ENCODE measurements around the gene RPGRIP1. TPM values are rescaled to one million over a fixed set of nuclear protein-coding genes. Genes with fewer than 3 reads are reported as not detected.
"Not testable (repeated sequence)": the region's sequence is repeated elsewhere in the genome, so short reads cannot be mapped to it uniquely, and the experiment has no call there.

Gene RPGRIP1
- total and polyA plus RNA-seq, 2 donors from 2014 or later, result 0.47 TPM; not detected in 1

- TF ChIP-seq CTCF (IDR thresholded peaks at IDR 0.05; ENCODE audit: borderline replicate concordance, extremely low read depth, insufficient read depth), result no peak
- FAIRE-seq (no peak), DNase-seq (no peak)
- Histone ChIP-seq H3K36me3 (ENCODE audit: control insufficient read depth in 2 of 3, insufficient read depth in 3 of 3, low read length in 3 of 3) (no peaks in the 10 kb centered on the region), H3K4me1 (ENCODE audit: control insufficient read depth in 2 of 3, insufficient read depth in 2 of 3, low read depth in 1 of 3, low read length in 3 of 3) (no peaks in the 10 kb centered on the region), H3K4me3 (ENCODE audit: low read length in 3 of 3) (no peak overlapping the region), H3K27ac (ENCODE audit: low read depth in 2 of 2, low read length in 2 of 2) (no peak overlapping the region), H3K27me3 (ENCODE audit: control insufficient read depth, insufficient read depth, low read length) (no peaks in the 10 kb centered on the region), H3K9ac (ENCODE audit: low read length in 3 of 3) (no peak overlapping the region), H3K9me3 (ENCODE audit: control insufficient read depth in 2 of 3, insufficient read depth in 1 of 3, low read length in 3 of 3) (no peaks in the 10 kb centered on the region)
- intact Hi-C loops (cut with DNase I), result no loop called here
Measured at GRCh38 chr14:21275261-21275858, 4.5 kb upstream of the RPGRIP1 start.

- Histone ChIP-seq H3K27ac (ENCODE audit: low read depth in 2 of 2, low read length in 2 of 2) (no peak overlapping the region), H3K9me3 (ENCODE audit: control insufficient read depth in 2 of 3, insufficient read depth in 1 of 3, low read length in 3 of 3) (no peaks in the 10 kb centered on the region), H3K9ac (ENCODE audit: low read length in 3 of 3) (no peak overlapping the region), H3K27me3 (ENCODE audit: control insufficient read depth, insufficient read depth, low read length) (no peaks in the 10 kb centered on the region), H3K36me3 (ENCODE audit: control insufficient read depth in 2 of 3, insufficient read depth in 3 of 3, low read length in 3 of 3) (no peaks in the 10 kb centered on the region), H3K4me1 (ENCODE audit: control insufficient read depth in 2 of 3, insufficient read depth in 2 of 3, low read depth in 1 of 3, low read length in 3 of 3) (no peaks in the 10 kb centered on the region), H3K4me3 (ENCODE audit: low read length in 3 of 3) (no peak overlapping the region)
- TF ChIP-seq CTCF (IDR thresholded peaks at IDR 0.05; ENCODE audit: borderline replicate concordance, extremely low read depth, insufficient read depth), result no peak
- intact Hi-C loops (cut with DNase I), result no loop called here
- DNase-seq (no peak), FAIRE-seq (no peak)
Measured at GRCh38 chr14:21278632-21279031, 1.3 kb upstream of the RPGRIP1 start.

- H3K36me3 ChIP-seq (ENCODE audit: control insufficient read depth in 2 of 3, insufficient read depth in 3 of 3, low read length in 3 of 3); H3K27ac ChIP-seq (ENCODE audit: low read depth in 2 of 2, low read length in 2 of 2); FAIRE-seq; H3K4me1 ChIP-seq (ENCODE audit: control insufficient read depth in 2 of 3, insufficient read depth in 2 of 3, low read depth in 1 of 3, low read length in 3 of 3); intact Hi-C loops (cut with DNase I); DNase-seq; H3K9ac ChIP-seq (ENCODE audit: low read length in 3 of 3); H3K9me3 ChIP-seq (ENCODE audit: control insufficient read depth in 2 of 3, insufficient read depth in 1 of 3, low read length in 3 of 3); H3K27me3 ChIP-seq (ENCODE audit: control insufficient read depth, insufficient read depth, low read length); H3K4me3 ChIP-seq (ENCODE audit: low read length in 3 of 3): not testable (repeated sequence)
Measured at GRCh38 chr14:21281917-21282316, 2.0 kb downstream of the RPGRIP1 start.

GRCh38 chr14:21286516-21286915 is 6.6 kb downstream of the RPGRIP1 start:
- H3K4me1 ChIP-seq (ENCODE audit: control insufficient read depth in 2 of 3, insufficient read depth in 2 of 3, low read depth in 1 of 3, low read length in 3 of 3); FAIRE-seq: not testable (repeated sequence)

More at GRCh38 chr14:21286516-21286915, 6.6 kb downstream of the RPGRIP1 start:
- H3K27ac ChIP-seq (ENCODE audit: low read depth in 2 of 2, low read length in 2 of 2); H3K9ac ChIP-seq (ENCODE audit: low read length in 3 of 3); H3K27me3 ChIP-seq (ENCODE audit: control insufficient read depth, insufficient read depth, low read length); H3K4me3 ChIP-seq (ENCODE audit: low read length in 3 of 3); DNase-seq; intact Hi-C loops (cut with DNase I); H3K36me3 ChIP-seq (ENCODE audit: control insufficient read depth in 2 of 3, insufficient read depth in 3 of 3, low read length in 3 of 3); H3K9me3 ChIP-seq (ENCODE audit: control insufficient read depth in 2 of 3, insufficient read depth in 1 of 3, low read length in 3 of 3): not testable (repeated sequence)
